Measurements from ENCODE around the gene LRRC2.

DNA sequence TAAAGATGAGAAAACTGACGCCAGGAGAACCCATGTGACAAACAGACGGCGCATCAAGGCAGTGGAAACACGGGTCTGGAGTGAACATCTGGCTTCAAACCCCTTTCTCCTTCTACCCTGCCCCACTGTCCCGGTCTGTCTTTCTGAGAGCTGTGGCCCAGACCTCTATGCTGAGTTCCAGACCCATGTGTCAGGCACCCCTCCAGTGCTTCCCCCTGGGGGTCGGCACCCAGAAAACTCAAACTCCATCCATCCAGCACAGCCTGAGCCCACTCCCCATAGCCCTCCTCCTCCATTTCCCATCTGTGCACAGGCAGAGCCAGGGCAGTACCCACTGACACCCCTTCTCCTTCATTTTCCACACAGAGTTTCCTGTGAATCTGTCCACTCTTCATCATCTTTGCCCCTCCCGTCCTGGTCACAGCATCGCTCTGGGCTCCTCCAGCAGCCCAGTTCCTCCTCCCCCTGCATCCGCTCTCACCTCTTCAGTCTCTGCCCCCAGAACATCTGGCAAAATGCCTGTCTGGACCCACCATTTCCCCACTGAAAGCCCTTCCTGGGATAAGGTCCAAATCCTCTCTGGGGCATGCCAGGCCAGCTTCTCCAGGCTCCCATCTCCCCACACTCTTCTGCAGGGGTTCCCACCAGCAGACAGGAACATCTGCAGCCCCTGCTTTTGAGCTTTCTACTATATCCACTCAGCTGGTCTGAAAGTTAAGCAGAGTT lies 49.1 kb upstream of the LRRC2 start:
- TF ChIP-seq POLR2A (IDR thresholded peaks at IDR 0.05) = no peak
- no peak for TF ChIP-seq POLR2AphosphoS5 (IDR thresholded peaks at IDR 0.05)
- TF ChIP-seq CTCF (IDR thresholded peaks at IDR 0.05 in 8 of 11, conservative IDR thresholded peaks at IDR 0.05 in 3 of 11) = no peak
